Ovary (tissue), 3 donors: ENCODE results near the gene LYZ.

Source experiments
- POLR2A ChIP-seq: fragments of 450-650 bp; IDR thresholded peaks from one replicate; pipeline ENCODE4 v1.6.1; 2017; ENCODE audit warnings: antibody characterized with exemption, mild to moderate bottlenecking, moderate library complexity
- TF ChIP-seq, protein P1 (sequence below), 3 donors: fragments of 450-650 bp in 2 of 3; fragments of 200-600 bp in 1 of 3; IDR thresholded peaks; one replicate each; pipeline versions ENCODE4 v1.5.1 to v1.8.0; 2016 to 2022; ENCODE audit warnings: antibody characterized with exemption in 3 of 3, mild to moderate bottlenecking in 1 of 3
- donor health status: DM: no; HTN: no; CAD: no.

DNA sequence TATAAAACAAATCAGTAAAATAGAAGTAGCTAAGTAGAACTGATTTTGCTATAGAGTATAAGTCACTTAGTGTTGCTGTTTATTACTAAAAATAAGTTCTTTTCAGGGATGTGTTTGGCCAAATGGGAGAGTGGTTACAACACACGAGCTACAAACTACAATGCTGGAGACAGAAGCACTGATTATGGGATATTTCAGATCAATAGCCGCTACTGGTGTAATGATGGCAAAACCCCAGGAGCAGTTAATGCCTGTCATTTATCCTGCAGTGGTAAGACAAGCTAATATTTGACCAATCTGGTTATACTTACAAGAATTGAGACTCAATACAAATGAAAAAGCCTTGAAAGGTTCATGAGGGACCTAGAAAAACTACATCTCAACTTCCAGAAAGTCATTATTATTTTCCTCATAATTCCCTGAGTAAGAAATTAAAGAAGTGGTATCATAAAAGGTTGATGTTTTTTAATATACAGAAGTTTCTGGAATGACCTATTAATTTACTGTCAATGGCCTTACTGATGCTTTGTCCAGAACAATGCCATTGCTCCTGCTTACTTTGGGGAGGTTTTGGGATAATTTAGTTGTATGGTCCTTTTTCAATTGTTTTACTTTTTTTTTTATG lies 1.9 kb downstream of the LYZ start:
- TF ChIP-seq POLR2A: no peak
- TF ChIP-seq, protein P1, sequence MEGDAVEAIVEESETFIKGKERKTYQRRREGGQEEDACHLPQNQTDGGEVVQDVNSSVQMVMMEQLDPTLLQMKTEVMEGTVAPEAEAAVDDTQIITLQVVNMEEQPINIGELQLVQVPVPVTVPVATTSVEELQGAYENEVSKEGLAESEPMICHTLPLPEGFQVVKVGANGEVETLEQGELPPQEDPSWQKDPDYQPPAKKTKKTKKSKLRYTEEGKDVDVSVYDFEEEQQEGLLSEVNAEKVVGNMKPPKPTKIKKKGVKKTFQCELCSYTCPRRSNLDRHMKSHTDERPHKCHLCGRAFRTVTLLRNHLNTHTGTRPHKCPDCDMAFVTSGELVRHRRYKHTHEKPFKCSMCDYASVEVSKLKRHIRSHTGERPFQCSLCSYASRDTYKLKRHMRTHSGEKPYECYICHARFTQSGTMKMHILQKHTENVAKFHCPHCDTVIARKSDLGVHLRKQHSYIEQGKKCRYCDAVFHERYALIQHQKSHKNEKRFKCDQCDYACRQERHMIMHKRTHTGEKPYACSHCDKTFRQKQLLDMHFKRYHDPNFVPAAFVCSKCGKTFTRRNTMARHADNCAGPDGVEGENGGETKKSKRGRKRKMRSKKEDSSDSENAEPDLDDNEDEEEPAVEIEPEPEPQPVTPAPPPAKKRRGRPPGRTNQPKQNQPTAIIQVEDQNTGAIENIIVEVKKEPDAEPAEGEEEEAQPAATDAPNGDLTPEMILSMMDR (IDR thresholded peaks at IDR 0.05): no peak
